ENCODE results near the gene ZNF488. TPM values are rescaled to one million over a fixed set of nuclear protein-coding genes. Genes with fewer than 3 reads are reported as not detected.

ZNF488 gene
- total RNA-seq, 6 experiments from 2014 or later = 0.05 to 0.07 (median 0.07) TPM; not detected in 3

- TF ChIP-seq CTCF (IDR thresholded peaks at IDR 0.05) = no peak
- Mint-ChIP-seq H3K27me3 (ENCODE audit: insufficient read depth) (peaks cover 51% of the 10 kb centered on the region), H3K27ac (no peak overlapping the region), H3K9me3 (no peaks in the 10 kb centered on the region), H3K4me1 (ENCODE audit: low read depth) (no peaks in the 10 kb centered on the region), H3K36me3 (ENCODE audit: low read depth) (no peaks in the 10 kb centered on the region), H3K4me3 (no peak overlapping the region)
- DNase-seq = no peak
These were observed 62.4 kb downstream of the ZNF488 start for GRCh38 chr10:47321521-47322195.

DNA sequence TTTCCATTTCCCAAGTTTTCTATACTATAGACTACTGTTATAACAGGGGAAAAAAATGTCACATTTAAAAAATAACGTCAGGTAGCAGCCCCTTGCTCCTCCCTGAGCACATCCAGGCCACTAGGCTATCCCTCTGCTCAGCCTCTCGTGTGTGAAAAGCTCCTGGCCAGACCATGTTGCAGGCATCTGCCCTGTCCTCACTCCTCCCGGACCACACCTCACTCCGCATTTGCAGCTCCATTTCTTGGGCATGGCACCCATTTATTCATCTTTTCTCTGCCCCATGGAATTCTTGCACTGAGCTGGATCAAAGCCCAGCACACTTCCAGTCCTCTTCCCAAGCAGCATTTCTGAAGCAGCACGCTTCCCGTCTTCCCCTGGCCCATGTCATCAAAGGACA lies 63.3 kb downstream of the ZNF488 start:
- no peak for DNase-seq

DNA sequence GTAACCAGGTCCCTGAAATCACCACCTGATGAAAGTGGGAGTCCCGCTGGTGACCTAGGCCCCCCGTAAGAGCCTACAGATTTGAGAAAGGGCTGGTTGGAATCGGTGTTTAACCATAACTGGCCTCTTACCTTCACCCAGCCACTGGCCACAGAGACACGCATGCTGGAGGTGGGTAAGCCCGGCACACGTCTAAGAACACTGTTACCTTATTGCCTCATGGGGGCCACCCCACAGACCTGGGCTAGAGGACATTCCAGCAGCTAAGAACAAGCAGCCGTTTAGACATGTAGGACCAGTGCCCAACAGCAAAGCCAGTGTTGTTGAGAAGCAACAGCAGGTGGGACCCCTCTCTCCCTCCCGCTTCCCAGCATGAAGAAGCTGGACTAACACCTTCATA lies 64.3 kb downstream of the ZNF488 start:
- H3K9me3 Mint-ChIP-seq = no peaks in the 10 kb centered on the region
- H3K4me3 Mint-ChIP-seq = no peak overlapping the region
- H3K36me3 Mint-ChIP-seq (ENCODE audit: low read depth) = no peaks in the 10 kb centered on the region
- DNase-seq = no peak
- peaks cover 42% of the 10 kb centered on the region for H3K27me3 Mint-ChIP-seq (ENCODE audit: insufficient read depth)
- no peak overlapping the region for H3K27ac Mint-ChIP-seq
- no peaks in the 10 kb centered on the region for H3K4me1 Mint-ChIP-seq (ENCODE audit: low read depth)
- no peak for TF ChIP-seq CTCF (IDR thresholded peaks at IDR 0.05)

More for the DNA sequence above, 63.3 kb downstream of the ZNF488 start:
- H3K4me1 Mint-ChIP-seq (ENCODE audit: low read depth) = no peaks in the 10 kb centered on the region
- no peaks in the 10 kb centered on the region for H3K9me3 Mint-ChIP-seq
- H3K27ac Mint-ChIP-seq = no peak overlapping the region
- H3K4me3 Mint-ChIP-seq = no peak overlapping the region
- H3K36me3 Mint-ChIP-seq (ENCODE audit: low read depth) = no peaks in the 10 kb centered on the region
- H3K27me3 Mint-ChIP-seq (ENCODE audit: insufficient read depth) = peaks cover 46% of the 10 kb centered on the region
- no peak for TF ChIP-seq CTCF (IDR thresholded peaks at IDR 0.05)

- Mint-ChIP-seq H3K27ac (no peak overlapping the region), H3K27me3 (ENCODE audit: insufficient read depth) (peaks cover 37% of the 10 kb centered on the region), H3K9me3 (no peaks in the 10 kb centered on the region), H3K4me3 (no peak overlapping the region), H3K4me1 (ENCODE audit: low read depth) (no peaks in the 10 kb centered on the region), H3K36me3 (ENCODE audit: low read depth) (no peaks in the 10 kb centered on the region)
- no peak for TF ChIP-seq CTCF (IDR thresholded peaks at IDR 0.05)
- DNase-seq = no peak
These were observed 65.4 kb downstream of the ZNF488 start for GRCh38 chr10:47318706-47319105.

- no peaks in the 10 kb centered on the region for H3K4me1 Mint-ChIP-seq (ENCODE audit: low read depth)
- H3K27ac Mint-ChIP-seq = no peak overlapping the region
- TF ChIP-seq CTCF (IDR thresholded peaks at IDR 0.05) = no peak
- no peak overlapping the region for H3K4me3 Mint-ChIP-seq
- peaks cover 39% of the 10 kb centered on the region for H3K27me3 Mint-ChIP-seq (ENCODE audit: insufficient read depth)
- H3K36me3 Mint-ChIP-seq (ENCODE audit: low read depth) = no peaks in the 10 kb centered on the region
- H3K9me3 Mint-ChIP-seq = no peaks in the 10 kb centered on the region
- no peak for DNase-seq
These were observed 66.8 kb downstream of the ZNF488 start for GRCh38 chr10:47317251-47317650.
